Measurements from ENCODE around the gene FHOD3.
A peak's percentile ranks its signal among the peaks of the same experiment; 100 is the strongest.

DNA sequence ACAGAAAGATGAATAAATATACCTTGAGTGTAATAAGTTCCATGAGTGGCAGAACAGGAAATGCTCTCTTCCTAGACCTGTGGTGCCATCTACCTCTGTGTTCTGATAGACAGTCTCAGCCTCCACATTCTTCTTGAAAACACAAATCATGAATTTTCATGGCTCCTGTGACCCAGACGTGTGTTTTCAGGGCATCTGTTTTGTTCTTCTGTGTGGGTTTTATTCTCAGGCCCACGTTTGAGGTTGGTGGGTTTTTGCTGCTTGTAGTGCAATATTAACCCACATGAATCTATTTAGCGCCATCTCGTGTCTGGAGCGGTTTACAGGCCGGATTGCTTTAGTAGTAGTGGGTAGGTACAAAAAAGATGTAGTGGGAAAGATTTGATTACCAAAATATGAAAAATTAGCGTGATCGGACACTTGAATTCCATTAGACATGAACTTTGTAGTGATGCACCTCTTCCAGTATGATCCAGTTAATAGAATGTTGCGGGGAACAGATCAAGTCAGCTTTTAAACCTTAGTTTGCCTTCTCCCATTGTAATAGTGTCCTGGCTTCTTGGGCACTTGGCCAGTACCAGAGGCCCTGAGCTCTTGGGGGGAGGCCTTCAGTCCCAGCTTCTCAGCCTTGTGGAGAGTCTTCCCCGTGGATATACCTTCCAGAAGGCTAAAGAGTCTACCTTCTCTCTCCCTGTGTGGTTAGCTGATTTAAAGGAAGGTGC lies 274.8 kb downstream of the FHOD3 start:
- TF ChIP-seq POLR2AphosphoS5 (IDR thresholded peaks at IDR 0.05) (no peak), POLR2A (IDR thresholded peaks at IDR 0.05) (no peak)
- TF ChIP-seq, protein P1, sequence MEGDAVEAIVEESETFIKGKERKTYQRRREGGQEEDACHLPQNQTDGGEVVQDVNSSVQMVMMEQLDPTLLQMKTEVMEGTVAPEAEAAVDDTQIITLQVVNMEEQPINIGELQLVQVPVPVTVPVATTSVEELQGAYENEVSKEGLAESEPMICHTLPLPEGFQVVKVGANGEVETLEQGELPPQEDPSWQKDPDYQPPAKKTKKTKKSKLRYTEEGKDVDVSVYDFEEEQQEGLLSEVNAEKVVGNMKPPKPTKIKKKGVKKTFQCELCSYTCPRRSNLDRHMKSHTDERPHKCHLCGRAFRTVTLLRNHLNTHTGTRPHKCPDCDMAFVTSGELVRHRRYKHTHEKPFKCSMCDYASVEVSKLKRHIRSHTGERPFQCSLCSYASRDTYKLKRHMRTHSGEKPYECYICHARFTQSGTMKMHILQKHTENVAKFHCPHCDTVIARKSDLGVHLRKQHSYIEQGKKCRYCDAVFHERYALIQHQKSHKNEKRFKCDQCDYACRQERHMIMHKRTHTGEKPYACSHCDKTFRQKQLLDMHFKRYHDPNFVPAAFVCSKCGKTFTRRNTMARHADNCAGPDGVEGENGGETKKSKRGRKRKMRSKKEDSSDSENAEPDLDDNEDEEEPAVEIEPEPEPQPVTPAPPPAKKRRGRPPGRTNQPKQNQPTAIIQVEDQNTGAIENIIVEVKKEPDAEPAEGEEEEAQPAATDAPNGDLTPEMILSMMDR (IDR thresholded peaks at IDR 0.05 in 8 of 11, conservative IDR thresholded peaks at IDR 0.05 in 3 of 11) = peak in 4 of 11 experiments; percentile 18 to 36 (median 24)

All from spleen (tissue), 7 donors.